ENCODE results near the gene PDXK. TPM values are rescaled to one million over a fixed set of nuclear protein-coding genes. Genes with fewer than 3 reads are reported as not detected.

Gene PDXK
- polyA plus RNA-seq, 1 of the 3 experiments (the other 2 are of a cell fraction) = 85.7 TPM

DNA sequence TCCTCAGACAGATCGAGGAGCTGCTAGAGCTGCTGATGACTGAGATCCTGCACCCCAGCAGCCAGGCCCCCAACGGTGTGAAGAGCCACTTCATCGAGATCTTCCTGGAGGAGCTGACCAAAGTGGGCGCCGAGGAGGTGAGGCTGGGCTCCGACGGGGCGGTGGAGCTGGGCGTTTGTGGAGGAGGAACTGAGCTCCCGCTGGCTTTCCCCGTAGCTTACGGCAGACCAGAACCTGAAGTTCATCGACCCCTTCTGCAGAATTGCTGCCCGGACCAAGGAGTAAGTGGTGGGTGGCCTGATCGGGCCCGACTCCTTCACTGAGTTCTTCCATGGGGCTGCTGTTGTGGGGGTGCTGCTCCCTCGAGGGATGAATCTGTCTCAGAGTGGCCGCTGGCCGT is 78.5 kb downstream of the PDXK start (continued):
- TF ChIP-seq CHD2 (IDR thresholded peaks at IDR 0.05; ENCODE audit: low read length, partially characterized antibody) (no peak), EP300 (IDR thresholded peaks at IDR 0.05; ENCODE audit: borderline replicate concordance in 1 of 2, low read depth in 1 of 2, low read length in 1 of 2) (no peak), JUND (IDR thresholded peaks at IDR 0.05) (no peak)

DNA sequence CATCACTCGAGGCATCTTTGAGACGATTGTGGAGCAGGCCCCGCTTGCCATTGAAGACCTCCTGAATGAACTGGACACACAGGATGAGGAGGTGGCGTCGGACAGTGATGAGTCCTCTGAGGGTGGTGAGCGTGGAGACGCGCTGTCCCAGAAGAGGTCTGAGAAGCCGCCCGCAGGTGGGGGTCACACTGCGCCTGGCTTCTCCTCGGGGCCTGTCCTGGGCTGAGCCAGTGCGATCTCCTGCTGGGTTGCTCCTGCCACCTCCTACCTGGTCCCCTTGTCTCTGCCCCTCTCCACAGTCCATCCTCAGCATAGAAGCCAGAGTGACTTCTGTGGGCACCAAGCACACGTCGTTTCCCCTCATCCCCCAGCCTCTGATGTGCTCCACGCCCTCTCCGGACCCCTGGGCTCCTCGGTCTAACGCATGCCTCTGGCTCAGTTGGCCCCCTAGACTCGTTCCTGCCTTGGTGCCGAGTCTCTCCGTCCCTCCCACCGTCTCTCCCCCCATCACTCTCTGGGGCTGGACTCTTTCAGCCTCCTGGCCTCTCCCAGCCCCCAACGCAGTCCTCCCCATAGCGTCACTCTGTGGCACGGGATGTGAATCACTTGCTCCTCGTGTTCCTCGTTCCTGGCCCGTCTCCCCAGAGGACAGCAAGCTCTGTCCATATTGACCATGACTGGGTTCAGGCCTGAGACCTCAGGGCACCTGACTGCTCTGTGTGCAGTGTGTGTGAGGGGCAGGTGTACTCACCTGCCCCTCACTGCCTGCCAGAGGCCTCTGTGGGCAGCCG is 79.2 kb downstream of the PDXK start:
- H3K4me3 ChIP-seq (ENCODE audit: low read depth in 2 of 2, low read length in 1 of 2) = no peak overlapping the region
- no peak overlapping the region for H3K27ac ChIP-seq (ENCODE audit: low read depth in 2 of 2, low read length in 1 of 2)
- TF ChIP-seq RAD21 (IDR thresholded peaks at IDR 0.05; ENCODE audit: low read length) = no peak
- TF ChIP-seq ELF1 (IDR thresholded peaks at IDR 0.05) = no peak
- no peak for TF ChIP-seq RXRA (IDR thresholded peaks at IDR 0.05; ENCODE audit: borderline replicate concordance, low read depth)
- TF ChIP-seq SIN3A (IDR thresholded peaks at IDR 0.05; ENCODE audit: borderline replicate concordance, low read depth, low read length) = no peak
- TF ChIP-seq, protein P1, sequence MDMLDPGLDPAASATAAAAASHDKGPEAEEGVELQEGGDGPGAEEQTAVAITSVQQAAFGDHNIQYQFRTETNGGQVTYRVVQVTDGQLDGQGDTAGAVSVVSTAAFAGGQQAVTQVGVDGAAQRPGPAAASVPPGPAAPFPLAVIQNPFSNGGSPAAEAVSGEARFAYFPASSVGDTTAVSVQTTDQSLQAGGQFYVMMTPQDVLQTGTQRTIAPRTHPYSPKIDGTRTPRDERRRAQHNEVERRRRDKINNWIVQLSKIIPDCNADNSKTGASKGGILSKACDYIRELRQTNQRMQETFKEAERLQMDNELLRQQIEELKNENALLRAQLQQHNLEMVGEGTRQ (IDR thresholded peaks at IDR 0.05; ENCODE audit: borderline replicate concordance, low read depth, low read length) = no peak
- TF ChIP-seq, protein P2, sequence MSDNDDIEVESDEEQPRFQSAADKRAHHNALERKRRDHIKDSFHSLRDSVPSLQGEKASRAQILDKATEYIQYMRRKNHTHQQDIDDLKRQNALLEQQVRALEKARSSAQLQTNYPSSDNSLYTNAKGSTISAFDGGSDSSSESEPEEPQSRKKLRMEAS (IDR thresholded peaks at IDR 0.05; ENCODE audit: low read depth) = no peak
- no peak for TF ChIP-seq NFIC (IDR thresholded peaks at IDR 0.05; ENCODE audit: borderline replicate concordance)
- TF ChIP-seq GATA2 (CRISPR knock-in tag; IDR thresholded peaks at IDR 0.05) = no peak
- no peak for TF ChIP-seq RCOR1 (IDR thresholded peaks at IDR 0.05; ENCODE audit: low read length)
- TF ChIP-seq CHD2 (IDR thresholded peaks at IDR 0.05; ENCODE audit: low read length, partially characterized antibody) = no peak
- H3K9me3 ChIP-seq = no peaks in the 10 kb centered on the region
- ChIA-PET POLR2A (no interaction called here), CTCF (interaction anchor here (1.0 to 1.2 kb wide), 2 partner anchors 9 to 14 kb away, joined by 4 read pairs; partner anchors contain the start of gene RRP1)
- no peaks in the 10 kb centered on the region for H3K27me3 ChIP-seq (ENCODE audit: insufficient read depth)
- 92% methylated on average over 29 of the region's 30 CpGs for WGBS (ENCODE audit: low lambda C conversion rate)
- no peak for DNase-seq
- peaks cover 13% of the 10 kb centered on the region for H3K79me2 ChIP-seq (ENCODE audit: insufficient read depth)
- no peaks in the 10 kb centered on the region for H3K4me1 ChIP-seq (ENCODE audit: control insufficient read depth in 1 of 2, insufficient read depth in 2 of 2, low read depth in 1 of 2, low read length in 1 of 2)
- no peaks in the 10 kb centered on the region for H4K20me1 ChIP-seq (ENCODE audit: insufficient read depth)
- H3K4me2 ChIP-seq = no peak overlapping the region
- peaks cover 20 to 87% of the 10 kb centered on the region in 2 experiments for H3K36me3 ChIP-seq (replicated peaks in 1 of 2; ENCODE audit: control insufficient read depth in 1 of 2, insufficient read depth in 2 of 2, low read length in 1 of 2)
- no peak overlapping the region for H2AFZ ChIP-seq (ENCODE audit: low read depth)
- H3F3A ChIP-seq (replicated peaks; ENCODE audit: insufficient read depth) = no peaks in the 10 kb centered on the region
- no peaks in the 10 kb centered on the region for H3K9me2 ChIP-seq
- H3K9ac ChIP-seq = no peak overlapping the region

DNA sequence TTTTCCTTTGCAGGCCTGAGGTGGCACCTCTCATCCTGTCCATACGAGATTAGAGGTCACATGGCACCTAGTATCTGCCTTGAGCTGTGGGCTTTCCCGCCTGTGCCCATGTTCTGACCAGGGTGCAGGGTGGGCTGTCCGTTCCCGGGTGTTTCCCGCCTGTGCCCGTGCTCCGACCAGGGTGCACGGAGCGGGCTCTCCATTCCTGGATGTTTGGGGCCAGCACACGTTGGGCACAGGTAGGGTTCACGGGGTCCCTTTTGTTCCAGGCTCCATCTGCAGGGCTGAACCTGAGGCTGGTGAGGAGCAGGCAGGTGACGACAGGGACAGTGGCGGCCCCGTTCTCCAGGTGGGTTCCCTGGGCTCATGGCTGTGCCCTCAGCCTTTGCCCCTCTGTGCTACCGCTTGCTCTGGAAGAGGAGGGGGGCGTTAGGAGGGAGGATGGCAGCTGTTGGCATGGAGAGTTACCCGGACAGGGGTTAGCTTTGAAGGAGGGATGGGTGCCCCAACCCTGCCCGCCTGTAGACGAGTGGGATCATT is 80.4 kb downstream of the PDXK start:
- H2AFZ ChIP-seq (ENCODE audit: low read depth) = no peak overlapping the region
- no peaks in the 10 kb centered on the region for H3K9me3 ChIP-seq
- WGBS (ENCODE audit: low lambda C conversion rate) = 88% methylated on average over 13 of the region's 19 CpGs
- H3K4me3 ChIP-seq (ENCODE audit: low read depth in 2 of 2, low read length in 1 of 2) = no peak overlapping the region
- H4K20me1 ChIP-seq (ENCODE audit: insufficient read depth) = no peaks in the 10 kb centered on the region
- no peaks in the 10 kb centered on the region for H3K4me1 ChIP-seq (ENCODE audit: control insufficient read depth in 1 of 2, insufficient read depth in 2 of 2, low read depth in 1 of 2, low read length in 1 of 2)
- peaks cover 17 to 86% of the 10 kb centered on the region in 2 experiments for H3K36me3 ChIP-seq (replicated peaks in 1 of 2; ENCODE audit: control insufficient read depth in 1 of 2, insufficient read depth in 2 of 2, low read length in 1 of 2)
- no peak for DNase-seq
- no peaks in the 10 kb centered on the region for H3K27me3 ChIP-seq (ENCODE audit: insufficient read depth)
- POLR2A ChIA-PET = no interaction called here
- H3K4me2 ChIP-seq = no peak overlapping the region
- H3K27ac ChIP-seq (ENCODE audit: low read depth in 2 of 2, low read length in 1 of 2) = no peak overlapping the region
- no peak overlapping the region for H3K9ac ChIP-seq
- CTCF ChIA-PET = interaction anchor here (1.0 kb wide), 1 partner anchor 10 kb away, joined by 4 read pairs; the partner anchor contains the start of gene RRP1
- peaks cover under 1% of the 10 kb centered on the region; the same call in 1 of the 2 replicates for H3K79me2 ChIP-seq (ENCODE audit: insufficient read depth)
- H3F3A ChIP-seq (replicated peaks; ENCODE audit: insufficient read depth) = no peaks in the 10 kb centered on the region
- no peaks in the 10 kb centered on the region for H3K9me2 ChIP-seq
- TF ChIP-seq MEF2A (IDR thresholded peaks at IDR 0.05; ENCODE audit: borderline replicate concordance, low read depth) (no peak), NRF1 (IDR thresholded peaks at IDR 0.05; ENCODE audit: low read depth, low read length) (no peak), CHD2 (IDR thresholded peaks at IDR 0.05; ENCODE audit: low read length, partially characterized antibody) (no peak), POLR2AphosphoS5 (IDR thresholded peaks at IDR 0.05; ENCODE audit: low read depth, low read length) (no peak), GATA2 (CRISPR knock-in tag; IDR thresholded peaks at IDR 0.05) (no peak), GABPA (IDR thresholded peaks at IDR 0.05; ENCODE audit: low read depth) (no peak), YY1 (IDR thresholded peaks at IDR 0.05; ENCODE audit: low read depth) (no peak), RFX5 (IDR thresholded peaks at IDR 0.05; ENCODE audit: low read length) (no peak), SIN3A (IDR thresholded peaks at IDR 0.05; ENCODE audit: borderline replicate concordance, low read depth, low read length) (no peak), NFIC (IDR thresholded peaks at IDR 0.05; ENCODE audit: borderline replicate concordance) (no peak), MXI1 (IDR thresholded peaks at IDR 0.05; ENCODE audit: low read depth, low read length) (no peak)
- TF ChIP-seq, protein P1 (IDR thresholded peaks at IDR 0.05; ENCODE audit: borderline replicate concordance, low read depth, low read length) = no peak
- TF ChIP-seq, protein P3, sequence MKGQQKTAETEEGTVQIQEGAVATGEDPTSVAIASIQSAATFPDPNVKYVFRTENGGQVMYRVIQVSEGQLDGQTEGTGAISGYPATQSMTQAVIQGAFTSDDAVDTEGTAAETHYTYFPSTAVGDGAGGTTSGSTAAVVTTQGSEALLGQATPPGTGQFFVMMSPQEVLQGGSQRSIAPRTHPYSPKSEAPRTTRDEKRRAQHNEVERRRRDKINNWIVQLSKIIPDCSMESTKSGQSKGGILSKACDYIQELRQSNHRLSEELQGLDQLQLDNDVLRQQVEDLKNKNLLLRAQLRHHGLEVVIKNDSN (IDR thresholded peaks at IDR 0.05; ENCODE audit: borderline replicate concordance, low read depth) = no peak
- TF ChIP-seq, protein P4, sequence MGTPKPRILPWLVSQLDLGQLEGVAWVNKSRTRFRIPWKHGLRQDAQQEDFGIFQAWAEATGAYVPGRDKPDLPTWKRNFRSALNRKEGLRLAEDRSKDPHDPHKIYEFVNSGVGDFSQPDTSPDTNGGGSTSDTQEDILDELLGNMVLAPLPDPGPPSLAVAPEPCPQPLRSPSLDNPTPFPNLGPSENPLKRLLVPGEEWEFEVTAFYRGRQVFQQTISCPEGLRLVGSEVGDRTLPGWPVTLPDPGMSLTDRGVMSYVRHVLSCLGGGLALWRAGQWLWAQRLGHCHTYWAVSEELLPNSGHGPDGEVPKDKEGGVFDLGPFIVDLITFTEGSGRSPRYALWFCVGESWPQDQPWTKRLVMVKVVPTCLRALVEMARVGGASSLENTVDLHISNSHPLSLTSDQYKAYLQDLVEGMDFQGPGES (IDR thresholded peaks at IDR 0.05; ENCODE audit: low read depth, low read length) = no peak

Data from SK-N-SH (cell line).